KMS-11 (cell line): ENCODE measurements around the gene CDH4.

Source experiments
- H2AFZ ChIP-seq: fragments of 200-600 bp; sonication (generic); 2 replicates; pipeline ENCODE4 v1.6.1; 2016; ENCODE audit warnings: antibody characterized with exemption, mixed run types, low read depth
- H3K27ac ChIP-seq: fragments of 200-600 bp; sonication (generic); 2 replicates; pipeline ENCODE4 v1.6.1; 2016; ENCODE audit warnings: mild to moderate bottlenecking, mixed run types
- H3K27me3 ChIP-seq: fragments of 200-600 bp; sonication (generic); 2 replicates; pipeline ENCODE4 v1.6.1; 2017; ENCODE audit warnings: mild to moderate bottlenecking, low read depth, mixed run types, moderate library complexity; ENCODE audit not compliant: insufficient read depth
- H3K36me3 ChIP-seq: fragments of 200-600 bp; sonication (generic); 2 replicates; pipeline ENCODE4 v1.6.1; 2017; ENCODE audit warnings: mild to moderate bottlenecking, mixed run types; ENCODE audit not compliant: insufficient read depth
- H3K4me1 ChIP-seq: fragments of 200-600 bp; sonication (generic); 2 replicates; pipeline ENCODE4 v1.6.1; 2016; ENCODE audit warnings: mild to moderate bottlenecking, low read depth, mixed run types; ENCODE audit not compliant: poor library complexity, severe bottlenecking
- H3K4me2 ChIP-seq: fragments of 200-600 bp; sonication (generic); 2 replicates; pipeline ENCODE4 v1.7.0; 2016; ENCODE audit warnings: mild to moderate bottlenecking, mixed run types
- H3K4me3 ChIP-seq: fragments of 200-600 bp; sonication (generic); IDR thresholded peaks from 2 replicates; pipeline ENCODE4 v1.6.1; 2017; ENCODE audit warnings: low read depth, low read length, mixed read lengths; ENCODE audit not compliant: insufficient read depth
- H3K79me2 ChIP-seq: fragments of 200-600 bp; sonication (generic); 2 replicates; pipeline ENCODE4 v1.6.1; 2016; ENCODE audit warnings: low read depth, mixed run types; ENCODE audit not compliant: insufficient read depth
- H3K9ac ChIP-seq: fragments of 200-600 bp; sonication (generic); 2 replicates; pipeline ENCODE4 v1.6.1; 2016; ENCODE audit warnings: mild to moderate bottlenecking, mixed run types
- H4K20me1 ChIP-seq: fragments of 200-600 bp; sonication (generic); 2 replicates; pipeline ENCODE4 v1.6.1; 2016; ENCODE audit warnings: mild to moderate bottlenecking, mixed run types; ENCODE audit not compliant: insufficient read depth
- TF ChIP-seq, protein P1 (sequence below): fragments of 200-600 bp; sonication (generic); conservative IDR thresholded peaks from 2 replicates; pipeline ENCODE4 v1.6.1; 2017; ENCODE audit warnings: low read depth, mild to moderate bottlenecking, antibody characterized with exemption, low read length, moderate library complexity, mixed read lengths

Gene CDH4

GRCh38 chr20:61972636-61973508, 720.8 kb downstream of the CDH4 start:
- no peak overlapping the region for H3K4me2 ChIP-seq
- H3K27me3 ChIP-seq, result no peaks in the 10 kb centered on the region
- H3K4me3 ChIP-seq, result no peak overlapping the region
- H3K36me3 ChIP-seq, result peaks cover 8% of the 10 kb centered on the region
- no peak overlapping the region for H3K9ac ChIP-seq
- TF ChIP-seq, protein P1, sequence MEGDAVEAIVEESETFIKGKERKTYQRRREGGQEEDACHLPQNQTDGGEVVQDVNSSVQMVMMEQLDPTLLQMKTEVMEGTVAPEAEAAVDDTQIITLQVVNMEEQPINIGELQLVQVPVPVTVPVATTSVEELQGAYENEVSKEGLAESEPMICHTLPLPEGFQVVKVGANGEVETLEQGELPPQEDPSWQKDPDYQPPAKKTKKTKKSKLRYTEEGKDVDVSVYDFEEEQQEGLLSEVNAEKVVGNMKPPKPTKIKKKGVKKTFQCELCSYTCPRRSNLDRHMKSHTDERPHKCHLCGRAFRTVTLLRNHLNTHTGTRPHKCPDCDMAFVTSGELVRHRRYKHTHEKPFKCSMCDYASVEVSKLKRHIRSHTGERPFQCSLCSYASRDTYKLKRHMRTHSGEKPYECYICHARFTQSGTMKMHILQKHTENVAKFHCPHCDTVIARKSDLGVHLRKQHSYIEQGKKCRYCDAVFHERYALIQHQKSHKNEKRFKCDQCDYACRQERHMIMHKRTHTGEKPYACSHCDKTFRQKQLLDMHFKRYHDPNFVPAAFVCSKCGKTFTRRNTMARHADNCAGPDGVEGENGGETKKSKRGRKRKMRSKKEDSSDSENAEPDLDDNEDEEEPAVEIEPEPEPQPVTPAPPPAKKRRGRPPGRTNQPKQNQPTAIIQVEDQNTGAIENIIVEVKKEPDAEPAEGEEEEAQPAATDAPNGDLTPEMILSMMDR, result no peak
- H3K27ac ChIP-seq, result no peak overlapping the region
- no peaks in the 10 kb centered on the region for H4K20me1 ChIP-seq
- no peak overlapping the region for H2AFZ ChIP-seq
- no peaks in the 10 kb centered on the region for H3K4me1 ChIP-seq
- no peaks in the 10 kb centered on the region for H3K79me2 ChIP-seq

DNA sequence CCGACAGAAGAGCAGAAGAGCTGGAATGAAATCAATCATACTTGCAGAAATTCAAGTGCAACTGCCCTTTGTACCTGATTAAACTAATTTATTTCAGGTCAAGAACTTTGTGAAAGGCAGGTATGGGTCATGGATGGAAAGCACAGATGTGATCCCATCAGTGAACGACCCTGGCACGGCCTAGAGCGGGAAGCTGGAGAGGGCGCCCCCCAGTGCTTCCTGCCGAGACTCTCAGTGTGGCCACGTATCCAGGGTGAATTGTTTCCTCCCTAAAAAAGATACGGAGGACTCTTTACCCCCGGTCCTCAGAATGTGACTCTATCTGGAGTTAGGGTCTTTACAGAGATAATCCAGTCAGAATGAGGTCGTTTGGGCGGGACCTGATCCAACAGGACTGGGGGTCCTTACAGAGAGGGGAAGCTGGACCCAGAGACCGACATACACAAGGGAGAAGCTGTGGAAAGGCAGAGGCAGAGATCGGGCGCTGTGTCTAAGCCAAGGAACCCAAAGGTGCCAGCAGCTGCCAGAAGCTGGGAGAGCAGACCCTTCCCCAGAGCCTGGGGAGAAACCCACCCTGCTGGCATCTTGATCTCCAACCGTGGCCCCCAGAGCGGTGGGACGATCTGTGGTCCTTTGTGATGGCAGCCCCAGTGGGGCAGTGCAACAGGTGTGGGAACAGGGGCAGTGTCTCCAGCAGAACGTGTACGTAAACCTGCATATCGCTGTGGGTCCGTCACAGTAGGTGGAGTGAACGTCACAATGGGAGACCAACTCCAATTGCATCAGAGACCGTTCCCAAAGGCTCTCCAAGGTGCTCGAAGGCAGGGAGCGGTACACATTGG, 721.7 kb downstream of the CDH4 start:
- Histone ChIP-seq H3K9ac (no peak overlapping the region), H3K79me2 (no peaks in the 10 kb centered on the region), H3K27me3 (no peaks in the 10 kb centered on the region), H2AFZ (no peak overlapping the region), H3K4me3 (no peak overlapping the region), H3K4me1 (no peaks in the 10 kb centered on the region), H3K4me2 (no peak overlapping the region), H3K27ac (no peak overlapping the region), H4K20me1 (no peaks in the 10 kb centered on the region), H3K36me3 (peaks cover 8% of the 10 kb centered on the region)
- TF ChIP-seq, protein P1, result no peak

DNA sequence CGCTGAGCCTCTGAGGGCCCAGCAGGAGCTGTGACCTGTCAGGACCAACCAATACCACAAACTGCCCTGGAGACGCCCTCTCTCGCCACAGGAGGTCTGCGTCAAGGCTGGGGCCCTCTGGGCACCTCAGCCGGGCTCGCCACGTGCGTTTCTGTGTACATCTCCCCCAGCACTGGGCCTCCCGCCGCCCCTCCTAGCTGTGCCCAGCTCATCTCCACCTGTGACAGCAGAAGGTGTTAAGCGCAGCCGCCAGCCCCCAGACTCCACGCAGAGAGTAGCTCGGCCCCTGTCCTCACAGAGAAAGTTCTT, 722.2 kb downstream of the CDH4 start:
- Histone ChIP-seq H3K27ac (no peak overlapping the region), H3K4me1 (no peaks in the 10 kb centered on the region), H3K79me2 (no peaks in the 10 kb centered on the region), H3K27me3 (no peaks in the 10 kb centered on the region), H2AFZ (no peak overlapping the region), H4K20me1 (no peaks in the 10 kb centered on the region), H3K4me3 (no peak overlapping the region), H3K9ac (no peak overlapping the region), H3K4me2 (no peak overlapping the region), H3K36me3 (peaks cover 8% of the 10 kb centered on the region)
- TF ChIP-seq, protein P1, result no peak

- Histone ChIP-seq H3K4me1 (no peaks in the 10 kb centered on the region), H3K9ac (no peak overlapping the region), H3K27ac (no peak overlapping the region), H2AFZ (no peak overlapping the region), H3K27me3 (no peaks in the 10 kb centered on the region), H3K4me3 (no peak overlapping the region), H3K79me2 (no peaks in the 10 kb centered on the region), H3K4me2 (no peak overlapping the region), H3K36me3 (peaks cover 8% of the 10 kb centered on the region), H4K20me1 (no peaks in the 10 kb centered on the region)
- TF ChIP-seq, protein P1, result no peak
Observed at GRCh38 chr20:61975407-61976129, 723.5 kb downstream of the CDH4 start.
